NCI-H345 treated with DMSO at 0.1 percent for 48 hours (cell line): ENCODE results near the gene NEIL1.
"Not testable (repeated sequence)": the region's sequence is repeated elsewhere in the genome, so short reads cannot be mapped to it uniquely, and the experiment has no call there.

Experiments used
- DNase-seq: peaks from one replicate; lab custom pipeline; 2025; ENCODE audit not compliant: unreplicated experiment; lab: John Stamatoyannopoulos, UW

The NEIL1 gene

GRCh38 chr15:75332093-75332492, 14.7 kb upstream of the NEIL1 start:
- DNase-seq: not testable (repeated sequence)

GRCh38 chr15:75333654-75334419, 13.0 kb upstream of the NEIL1 start:
- DNase-seq: not testable (repeated sequence)

DNA sequence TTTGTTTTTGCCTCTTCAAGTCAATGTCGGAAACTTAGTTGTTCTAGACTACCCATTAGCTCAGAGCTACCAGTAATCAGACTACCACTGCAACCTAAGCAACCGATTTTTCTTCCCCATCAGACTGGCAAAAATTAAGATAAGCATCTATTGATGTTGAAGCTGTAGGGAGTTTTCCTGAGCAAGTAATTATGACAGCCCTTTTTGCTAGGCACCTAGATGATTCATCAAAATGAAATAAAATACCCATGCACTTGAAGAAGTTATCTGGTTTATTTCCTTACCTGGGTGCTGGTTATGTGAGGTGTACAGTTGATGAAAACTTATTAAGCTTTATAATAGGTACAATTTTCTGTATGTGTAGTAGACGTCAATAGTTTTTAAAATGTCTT, 11.5 kb upstream of the NEIL1 start:
- DNase-seq: no peak

DNA sequence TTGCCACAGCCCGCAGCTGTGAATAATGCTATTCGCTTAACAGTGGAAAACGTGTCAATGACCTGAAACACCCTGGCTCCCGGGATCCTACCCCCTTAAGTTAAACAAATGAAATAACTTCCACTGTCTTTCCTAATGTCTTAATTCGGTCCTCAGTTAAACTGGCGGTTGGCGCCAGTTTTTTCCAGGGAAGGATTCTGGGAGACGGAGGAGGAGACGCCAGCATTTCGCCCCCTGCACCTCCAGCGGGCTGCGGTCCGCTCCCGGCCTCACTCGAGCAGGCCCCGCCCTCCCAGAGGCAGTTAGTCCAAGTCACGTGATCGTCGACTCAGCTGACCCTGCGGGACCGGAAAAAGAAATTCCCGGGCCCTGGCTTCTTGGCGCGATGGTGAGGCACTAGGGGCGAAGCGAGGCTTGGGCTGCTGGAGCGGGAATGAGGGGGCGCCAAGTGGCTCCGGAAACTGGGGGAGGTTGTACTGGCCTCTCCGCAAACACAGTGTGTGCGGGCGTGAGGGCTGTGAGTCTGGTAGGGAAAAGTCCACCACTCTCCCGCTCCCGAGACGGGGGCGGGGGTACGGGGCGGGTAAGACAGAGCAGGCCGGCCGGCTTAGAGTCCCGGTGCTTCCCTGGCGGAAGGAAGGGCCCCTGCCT, 11.0 kb upstream of the NEIL1 start, which contains the start of gene COMMD4:
Gene COMMD4 (plus strand): TSS at position 359 of the 651 bp plus-strand sequence. CDS start 27 bp downstream, at position 386.
- DNase-seq: peak; percentile 74

DNA sequence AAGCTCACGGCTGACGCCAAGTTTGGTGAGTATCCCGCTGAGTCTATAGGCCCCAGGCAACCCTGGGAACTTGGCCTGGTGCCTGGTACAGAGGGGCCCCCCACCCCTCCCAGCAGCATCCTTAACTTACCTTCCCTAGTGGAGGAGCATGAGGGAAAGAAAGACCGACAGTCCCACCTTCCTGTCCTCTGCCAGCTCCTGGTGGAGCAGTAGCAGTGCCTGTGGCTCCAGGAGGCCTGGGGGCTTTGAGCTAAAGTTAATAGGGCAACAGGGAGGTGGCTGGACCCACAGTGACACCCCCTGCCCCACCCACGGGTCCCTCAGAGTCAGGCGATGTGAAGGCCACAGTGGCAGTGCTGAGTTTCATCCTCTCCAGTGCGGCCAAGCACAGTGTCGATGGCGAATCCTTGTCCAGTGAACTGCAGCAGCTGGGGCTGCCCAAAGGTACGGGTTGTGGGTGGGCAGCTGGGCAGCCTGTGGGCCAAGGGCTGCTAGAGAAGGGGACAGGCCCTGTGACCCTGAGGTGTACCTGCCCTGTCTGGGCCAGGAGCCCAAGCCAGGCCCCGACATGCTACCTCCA, 8.1 kb upstream of the NEIL1 start:
- no peak for DNase-seq

DNA sequence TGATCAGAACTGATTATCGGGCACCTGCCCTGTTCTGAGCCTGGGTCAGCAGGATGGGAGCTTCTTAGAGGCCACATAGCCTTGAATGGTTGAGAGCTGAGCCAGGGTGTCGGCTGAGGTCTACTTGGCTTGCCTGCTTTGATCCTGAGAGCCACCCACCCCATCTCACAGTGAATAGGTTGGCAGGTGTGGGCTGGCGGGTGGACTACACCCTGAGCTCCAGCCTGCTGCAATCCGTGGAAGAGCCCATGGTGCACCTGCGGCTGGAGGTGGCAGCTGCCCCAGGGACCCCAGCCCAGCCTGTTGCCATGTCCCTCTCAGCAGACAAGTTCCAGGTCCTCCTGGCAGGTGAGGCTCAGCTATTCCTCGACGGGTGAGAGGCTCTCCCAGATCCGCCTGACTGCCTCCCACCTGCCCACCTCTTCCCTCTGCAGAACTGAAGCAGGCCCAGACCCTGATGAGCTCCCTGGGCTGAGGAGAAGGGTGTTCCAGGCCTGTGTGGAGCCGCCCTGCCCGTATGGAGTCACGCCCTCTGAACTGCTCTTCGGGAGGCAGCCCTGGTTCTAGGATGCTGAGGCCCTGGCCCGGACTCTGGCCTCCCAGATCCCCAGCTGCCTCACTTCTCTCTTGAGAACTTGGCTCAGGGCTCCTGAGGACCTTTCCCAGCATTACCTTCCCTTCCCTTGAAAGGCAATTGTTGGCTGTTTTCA, 7.2 kb upstream of the NEIL1 start:
- no peak for DNase-seq

DNA sequence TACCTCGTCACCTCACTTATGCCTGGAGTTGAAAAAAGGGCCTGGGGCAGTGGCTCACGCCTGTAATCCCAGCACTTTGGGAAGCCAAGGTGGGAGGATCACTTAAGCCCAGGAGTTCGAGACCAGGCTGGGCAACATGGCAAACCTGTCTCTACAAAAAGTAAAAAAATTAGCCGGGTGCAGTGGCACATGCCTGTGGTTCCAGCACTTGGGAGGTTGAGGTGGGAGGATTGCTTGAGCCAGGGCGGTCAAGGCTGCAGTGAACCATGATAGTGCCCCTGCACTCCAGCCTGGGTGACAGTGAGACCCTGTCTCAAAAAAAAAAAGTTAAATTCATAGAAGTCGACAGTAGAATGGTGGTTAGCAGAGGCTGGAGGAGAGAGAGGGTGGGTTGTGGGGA, 4.6 kb upstream of the NEIL1 start:
- DNase-seq: no peak

DNA sequence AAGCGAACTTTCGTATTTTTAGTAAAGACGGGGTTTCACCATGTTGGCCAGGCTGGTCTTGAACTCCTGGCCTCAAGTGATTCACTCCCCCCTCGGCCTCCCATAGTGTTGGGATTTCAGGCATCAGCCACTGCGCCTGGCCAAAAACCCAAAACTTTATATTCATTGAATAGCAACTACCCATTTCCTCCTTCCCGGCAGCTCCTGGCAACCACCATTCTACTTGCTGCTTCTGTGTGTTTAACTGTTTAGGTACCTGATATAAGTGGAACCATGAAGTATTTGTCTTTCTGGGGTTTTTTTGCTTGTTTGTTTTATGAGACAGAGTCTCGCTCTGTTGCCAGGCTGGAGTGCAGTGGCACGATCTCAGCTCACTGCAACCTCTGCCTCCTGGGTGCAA, 2.9 kb upstream of the NEIL1 start:
- not testable (repeated sequence) for DNase-seq

DNA sequence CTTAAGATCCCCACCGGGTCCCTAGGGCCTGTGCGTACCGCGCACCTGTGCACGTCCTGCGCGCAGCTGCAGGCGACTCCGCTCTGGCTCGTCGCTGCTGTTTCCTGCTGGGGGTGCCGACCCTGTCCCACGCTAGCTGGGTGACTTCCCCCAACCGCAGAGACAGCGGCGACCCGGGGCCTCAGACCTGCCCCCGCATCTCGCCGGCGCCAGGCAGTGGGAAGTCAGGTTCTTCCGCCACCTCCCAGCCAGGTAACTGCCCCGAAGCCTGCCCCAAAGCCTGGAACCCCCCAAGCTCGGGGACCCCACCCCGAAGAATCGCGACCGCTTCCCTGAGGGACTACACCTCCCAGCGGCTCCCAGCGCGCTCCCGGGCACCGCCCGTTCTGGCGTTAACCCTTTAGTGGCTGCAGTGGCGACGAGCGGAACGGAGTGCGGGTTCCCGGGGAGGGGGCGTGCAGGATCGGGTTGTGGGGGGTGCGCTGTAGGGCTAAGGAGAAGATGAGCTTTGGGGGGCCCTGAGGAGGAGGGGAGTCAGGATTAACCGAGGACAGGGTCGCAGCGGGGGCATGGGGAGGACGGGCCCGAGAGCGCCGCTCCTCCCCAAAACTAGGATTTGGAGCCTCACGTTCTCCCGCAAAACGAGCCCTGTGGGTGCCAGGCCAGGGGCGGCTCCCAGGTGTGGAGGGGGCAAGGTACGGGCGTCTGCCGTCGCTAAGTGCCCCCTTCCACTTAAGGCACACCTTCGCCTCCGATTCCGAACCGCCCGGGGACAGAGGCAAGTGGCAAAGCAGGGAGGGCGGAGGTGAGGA, 589 bp downstream of the NEIL1 start:
- no peak for DNase-seq

GRCh38 chr15:75348034-75348561, 1.3 kb downstream of the NEIL1 start:
- DNase-seq: no peak

GRCh38 chr15:75348562-75349350, 1.9 kb downstream of the NEIL1 start:
- DNase-seq: no peak

- not testable (repeated sequence) for DNase-seq
Observed at GRCh38 chr15:75349351-75349669, 2.5 kb downstream of the NEIL1 start.

GRCh38 chr15:75349851-75350588, 3.2 kb downstream of the NEIL1 start:
- DNase-seq: no peak

DNA sequence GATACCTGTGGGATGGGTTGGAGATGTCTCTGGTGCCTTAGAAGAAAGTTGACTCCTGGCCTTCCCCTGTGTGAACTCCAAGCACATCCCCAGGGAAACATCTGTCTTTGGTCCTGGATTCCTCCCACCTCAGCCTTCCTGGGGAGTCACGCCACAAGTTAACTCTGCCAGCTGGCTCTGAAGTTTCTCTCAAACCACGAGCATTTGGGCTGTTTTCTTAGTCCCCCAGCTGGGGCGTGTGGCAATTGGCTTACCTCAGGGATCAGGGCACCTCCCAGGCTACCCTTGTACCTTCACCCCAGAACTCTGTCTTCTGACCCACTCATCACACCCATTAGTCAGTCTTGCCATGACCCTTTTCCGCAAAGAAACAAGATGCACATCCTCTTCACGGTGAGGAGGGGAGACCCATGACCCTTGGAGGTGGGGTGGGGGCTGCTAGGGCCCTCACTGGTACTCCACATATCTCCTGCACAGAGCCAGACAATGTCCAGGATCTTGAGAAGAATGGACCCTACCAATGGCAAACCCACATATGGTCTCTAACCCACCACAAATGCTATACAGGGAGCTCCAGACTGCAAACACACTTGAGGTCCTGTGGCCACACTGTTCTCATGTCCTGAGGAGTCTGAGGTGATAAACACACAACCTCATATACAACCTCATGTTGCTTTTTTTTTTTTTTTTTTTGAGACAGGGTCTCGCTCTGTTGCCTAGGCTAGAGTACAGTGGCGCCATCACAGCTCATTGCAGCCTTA, 3.9 kb downstream of the NEIL1 start:
- DNase-seq: no peak

DNA sequence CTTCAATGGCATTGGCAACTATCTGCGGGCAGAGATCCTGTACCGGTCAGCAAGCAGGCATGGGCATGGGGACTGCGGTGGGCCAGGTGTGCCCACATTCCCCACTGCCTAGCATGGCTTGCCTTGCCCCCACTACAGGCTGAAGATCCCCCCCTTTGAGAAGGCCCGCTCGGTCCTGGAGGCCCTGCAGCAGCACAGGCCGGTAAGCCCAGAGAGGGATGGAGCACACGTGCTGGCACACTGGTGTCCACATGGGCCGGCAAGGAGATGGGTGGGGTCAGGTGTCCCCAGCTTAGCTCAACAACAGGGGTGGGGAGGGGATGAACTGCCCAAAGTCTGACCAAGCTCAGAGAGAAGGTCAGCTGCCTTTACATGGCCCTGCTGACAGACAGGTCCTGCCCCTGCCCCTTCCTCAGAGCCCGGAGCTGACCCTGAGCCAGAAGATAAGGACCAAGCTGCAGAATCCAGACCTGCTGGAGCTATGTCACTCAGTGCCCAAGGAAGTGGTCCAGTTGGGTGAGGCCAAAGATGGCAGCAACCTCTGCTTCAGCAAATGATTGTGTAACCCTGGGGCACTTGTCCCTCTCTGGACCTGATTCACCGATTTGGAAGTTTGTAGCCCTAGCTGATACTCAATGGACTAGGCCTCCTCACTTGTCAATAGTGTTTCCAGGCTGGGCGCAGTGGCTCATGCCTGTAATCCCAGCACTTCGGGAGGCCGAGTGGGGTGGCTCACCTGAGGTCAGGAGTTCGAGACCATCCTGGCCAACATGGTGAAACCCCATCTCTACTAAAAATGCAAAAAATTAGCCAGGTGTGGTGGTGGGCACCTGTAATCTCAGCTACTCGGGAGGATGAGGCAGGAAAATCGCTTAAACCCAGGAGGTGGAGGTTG, 5.6 kb downstream of the NEIL1 start:
- no peak for DNase-seq

DNA sequence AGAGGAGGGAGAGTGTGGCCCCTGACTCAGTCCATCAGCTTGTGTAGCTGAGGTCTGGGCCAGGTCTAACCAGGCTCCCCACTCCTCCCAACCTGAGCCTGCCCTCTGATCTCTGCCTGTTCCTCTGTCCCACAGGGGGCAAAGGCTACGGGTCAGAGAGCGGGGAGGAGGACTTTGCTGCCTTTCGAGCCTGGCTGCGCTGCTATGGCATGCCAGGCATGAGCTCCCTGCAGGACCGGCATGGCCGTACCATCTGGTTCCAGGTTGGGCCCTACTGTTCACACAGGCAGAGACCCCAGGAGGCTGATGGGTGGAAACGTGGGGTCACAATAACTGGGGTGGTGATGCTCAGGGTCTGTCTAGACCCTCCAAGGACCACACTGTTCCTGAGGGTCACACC, 6.8 kb downstream of the NEIL1 start:
- no peak for DNase-seq

GRCh38 chr15:75354454-75354853, 7.6 kb downstream of the NEIL1 start:
- no peak for DNase-seq
